Kidney (tissue), 14 donors: ENCODE data around the gene NDFIP1. TPM values are rescaled to one million over a fixed set of nuclear protein-coding genes. Genes with fewer than 3 reads are reported as not detected.

Source experiments
- DNase-seq, 5 donors: peaks; one replicate each; pipeline ENCODE4 v3.0.0-alpha.2; 2013 to 2020
- FAIRE-seq: peaks from 2 replicates; lab custom pipeline; 2012; peaks lifted over from hg19 to GRCh38; lab: Jason Lieb, UNC
- H3K27ac ChIP-seq, 2 donors: one replicate each; pipeline ENCODE4 v1.7.0; 2013; ENCODE audit warnings: low read depth in 2 of 2, low read length in 2 of 2, inconsistent platforms in 1 of 2
- H3K27me3 ChIP-seq: one replicate; pipeline ENCODE4 v1.7.1; 2013; ENCODE audit warnings: low read length, inconsistent platforms; ENCODE audit not compliant: control insufficient read depth, insufficient read depth
- H3K36me3 ChIP-seq, 3 donors: one replicate each; pipeline versions ENCODE4 v1.7.0 to v1.7.1; 2013; ENCODE audit warnings: low read length in 3 of 3, control low read depth in 1 of 3, inconsistent platforms in 1 of 3; ENCODE audit not compliant: insufficient read depth in 3 of 3, control insufficient read depth in 2 of 3
- H3K4me1 ChIP-seq, 3 donors: one replicate each; pipeline versions ENCODE4 v1.7.0 to v1.7.1; 2013; ENCODE audit warnings: low read length in 3 of 3, inconsistent platforms in 1 of 3, low read depth in 1 of 3; ENCODE audit not compliant: control insufficient read depth in 2 of 3, insufficient read depth in 2 of 3
- H3K4me3 ChIP-seq, 3 donors: one replicate each; pipeline versions ENCODE4 v1.7.0 to v1.8.1; 2013; ENCODE audit warnings: low read length in 3 of 3, control low read depth in 1 of 3, inconsistent platforms in 1 of 3
- H3K9ac ChIP-seq, 3 donors: one replicate each; pipeline versions ENCODE4 v1.7.0 to v1.7.1; 2013; ENCODE audit warnings: low read length in 3 of 3, control low read depth in 1 of 3, inconsistent platforms in 1 of 3
- H3K9me3 ChIP-seq, 3 donors: one replicate each; pipeline versions ENCODE4 v1.7.0 to v1.7.1; 2013; ENCODE audit warnings: low read length in 3 of 3, control low read depth in 1 of 3, inconsistent platforms in 1 of 3; ENCODE audit not compliant: control insufficient read depth in 2 of 3, insufficient read depth in 1 of 3
- intact Hi-C: fragments of 100-400 bp; cut with DNase I; formaldehyde crosslinking; loops from one replicate; pipeline ENCODE4 v1.11.1; 2022
- polyA plus RNA-seq: library from polyadenylated mRNA; stranded (reverse); fragments of 350-450 nt; fragmentation: Illumina TruSeq; extraction: RNeasy Lipid Tissue Mini Kit (QIAGEN cat#74804); gene quantifications from one replicate; pipeline ENCODE4 v1.2.3, GENCODE V29; 2014; ENCODE audit warnings: low read depth, low replicate concordance; ENCODE audit not compliant: insufficient read depth
- total RNA-seq: library from RNA; stranded (reverse); fragmentation: NEBNext Ultra II Directional; extraction: Animal tissue kit (Norgen Biotek cat#: 25700); gene quantifications from one replicate; pipeline ENCODE4 v1.2.1, GENCODE V29; 2021
- TF ChIP-seq, protein P1 (sequence below): IDR thresholded peaks from 3 replicates; pipeline ENCODE4 v1.5.1; 2012; ENCODE audit warnings: mild to moderate bottlenecking, moderate library complexity, borderline replicate concordance; ENCODE audit not compliant: insufficient read depth; ENCODE audit errors: extremely low read depth
- donor health status: control.
- donor health status: control.
- donor health status: control.
- donor health status: control.
- donor health status: control.
- donor health status: DM: yes; HTN: yes; CAD: no.
- donor health status: Normal renal cell carcinoma (clear cell type).

The NDFIP1 gene
- total and polyA plus RNA-seq, 2 donors from 2014 or later = 92.8 to 107 TPM

DNA sequence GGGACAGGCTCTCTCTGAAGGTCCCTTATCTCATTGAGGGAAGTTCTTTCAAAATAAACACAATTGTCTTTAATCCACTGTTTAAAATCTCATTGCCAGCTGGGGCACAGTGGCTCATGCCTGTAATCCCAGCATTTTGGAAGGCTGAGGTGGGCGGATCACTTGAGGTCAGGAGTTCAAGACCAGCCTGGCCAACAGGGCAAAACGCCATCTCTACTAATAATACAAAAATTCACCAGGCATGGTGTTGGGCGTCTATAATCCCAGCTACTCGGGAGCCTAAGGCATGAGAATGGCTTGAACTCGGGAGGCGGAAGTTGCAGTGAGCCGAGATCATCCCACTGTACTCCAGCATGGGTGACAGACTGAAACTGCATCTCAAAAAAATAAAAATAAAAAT, 8.3 kb upstream of the NDFIP1 start:
- TF ChIP-seq, protein P1, sequence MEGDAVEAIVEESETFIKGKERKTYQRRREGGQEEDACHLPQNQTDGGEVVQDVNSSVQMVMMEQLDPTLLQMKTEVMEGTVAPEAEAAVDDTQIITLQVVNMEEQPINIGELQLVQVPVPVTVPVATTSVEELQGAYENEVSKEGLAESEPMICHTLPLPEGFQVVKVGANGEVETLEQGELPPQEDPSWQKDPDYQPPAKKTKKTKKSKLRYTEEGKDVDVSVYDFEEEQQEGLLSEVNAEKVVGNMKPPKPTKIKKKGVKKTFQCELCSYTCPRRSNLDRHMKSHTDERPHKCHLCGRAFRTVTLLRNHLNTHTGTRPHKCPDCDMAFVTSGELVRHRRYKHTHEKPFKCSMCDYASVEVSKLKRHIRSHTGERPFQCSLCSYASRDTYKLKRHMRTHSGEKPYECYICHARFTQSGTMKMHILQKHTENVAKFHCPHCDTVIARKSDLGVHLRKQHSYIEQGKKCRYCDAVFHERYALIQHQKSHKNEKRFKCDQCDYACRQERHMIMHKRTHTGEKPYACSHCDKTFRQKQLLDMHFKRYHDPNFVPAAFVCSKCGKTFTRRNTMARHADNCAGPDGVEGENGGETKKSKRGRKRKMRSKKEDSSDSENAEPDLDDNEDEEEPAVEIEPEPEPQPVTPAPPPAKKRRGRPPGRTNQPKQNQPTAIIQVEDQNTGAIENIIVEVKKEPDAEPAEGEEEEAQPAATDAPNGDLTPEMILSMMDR = no peak
- intact Hi-C loops = no loop called here
- H3K36me3 ChIP-seq = no peaks in the 10 kb centered on the region
- H3K9me3 ChIP-seq = no peaks in the 10 kb centered on the region
- DNase-seq (no peak), FAIRE-seq (no peak)
- H3K4me1 ChIP-seq = peaks cover 0 to 1% (median 0%) of the 10 kb centered on the region in 3 donors
- H3K9ac ChIP-seq = no peak overlapping the region
- no peak overlapping the region for H3K4me3 ChIP-seq
- H3K27ac ChIP-seq = no peak overlapping the region
- H3K27me3 ChIP-seq = no peaks in the 10 kb centered on the region

- DNase-seq (no peak), FAIRE-seq (no peak)
- intact Hi-C loops = no loop called here
- no peak overlapping the region for H3K4me3 ChIP-seq
- H3K9ac ChIP-seq = no peak overlapping the region
- H3K27ac ChIP-seq = no peak overlapping the region
- TF ChIP-seq, protein P1 = no peak
- H3K36me3 ChIP-seq = no peaks in the 10 kb centered on the region
- no peaks in the 10 kb centered on the region for H3K27me3 ChIP-seq
- H3K4me1 ChIP-seq = no peaks in the 10 kb centered on the region
- H3K9me3 ChIP-seq = no peaks in the 10 kb centered on the region
Observed at GRCh38 chr5:142102980-142103740, 5.4 kb upstream of the NDFIP1 start.

DNA sequence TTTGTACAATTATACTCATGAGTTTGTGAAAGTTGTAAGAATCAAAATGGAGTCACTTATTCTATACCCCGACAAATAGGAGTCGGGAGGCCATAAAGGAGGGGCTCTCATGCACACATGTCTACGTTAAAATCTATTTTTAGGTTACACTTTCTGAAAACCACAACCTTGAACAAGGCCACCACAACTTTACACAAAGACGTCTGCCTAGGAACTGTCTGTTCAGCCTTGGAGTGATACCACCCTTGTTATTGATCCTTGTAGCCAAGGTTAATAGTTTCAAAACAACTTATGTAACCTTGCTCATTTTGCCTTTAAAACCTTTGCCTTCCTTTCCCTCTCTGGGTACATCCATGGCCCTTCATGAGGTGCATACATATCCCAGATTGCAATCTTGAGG, 4.1 kb upstream of the NDFIP1 start:
- Histone ChIP-seq H3K4me1 (peaks cover 0 to 3% (median 0%) of the 10 kb centered on the region in 3 donors), H3K9ac (no peak overlapping the region), H3K4me3 (no peak overlapping the region), H3K36me3 (no peaks in the 10 kb centered on the region), H3K27ac (no peak overlapping the region), H3K27me3 (no peaks in the 10 kb centered on the region), H3K9me3 (no peaks in the 10 kb centered on the region)
- TF ChIP-seq, protein P1 = no peak
- no peak for FAIRE-seq
- no peak for DNase-seq
- intact Hi-C loops = no loop called here

DNA sequence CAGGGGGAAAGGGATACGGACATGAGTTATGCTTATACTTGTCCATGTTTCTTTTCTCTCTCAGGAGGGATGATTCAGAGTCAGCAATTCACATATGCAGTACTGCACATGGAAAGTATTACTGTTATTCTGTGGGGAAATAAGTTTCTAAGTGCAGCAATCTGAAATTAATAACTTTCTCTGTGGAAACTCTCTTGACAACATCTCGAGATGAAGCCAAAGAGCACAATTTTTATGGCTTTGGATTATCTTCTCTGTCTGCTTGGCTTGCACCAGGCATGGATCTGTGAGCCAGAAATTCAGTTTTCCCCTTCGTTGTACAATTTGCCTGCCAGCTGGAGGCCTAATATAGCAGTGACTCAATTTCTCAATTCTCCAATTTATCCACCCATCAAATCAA, 2.5 kb upstream of the NDFIP1 start:
- no peak overlapping the region for H3K27ac ChIP-seq

More for the DNA sequence above, 2.5 kb upstream of the NDFIP1 start:
- no peak overlapping the region for H3K9ac ChIP-seq
- TF ChIP-seq, protein P1 = no peak
- H3K36me3 ChIP-seq = no peaks in the 10 kb centered on the region
- H3K27me3 ChIP-seq = no peaks in the 10 kb centered on the region
- no peak overlapping the region for H3K4me3 ChIP-seq
- FAIRE-seq = no peak
- intact Hi-C loops = no loop called here
- DNase-seq = no peak
- peaks cover 0 to 8% (median 7%) of the 10 kb centered on the region in 3 donors for H3K4me1 ChIP-seq
- H3K9me3 ChIP-seq = no peaks in the 10 kb centered on the region
